Stimulated activated CD4-positive, alpha-beta T cell treated with anti-CD3 and anti-CD28 coated beads, TNF-alpha, amount 100 ng/mL, for 1 hour (primary cell): Measurements from ENCODE around the gene GREB1L.

Experiments used
- DNase-seq, 3 donors: peaks; one replicate each; pipeline ENCODE4 v3.0.0-alpha.2; 2020; ENCODE audit warnings: low read depth in 3 of 3, low spot score in 1 of 3

Gene GREB1L

GRCh38 chr18:21557607-21558253 lies 315.7 kb downstream of the GREB1L start:
- DNase-seq: no peak

- no peak for DNase-seq
These were observed 317.2 kb downstream of the GREB1L start for GRCh38 chr18:21559195-21559594.

GRCh38 chr18:21571772-21572171 lies 329.7 kb downstream of the GREB1L start:
- DNase-seq: no peak
